Thyroid gland (tissue), 4 donors: ENCODE measurements around the gene FAR2.

Experiments
- CTCF ChIP-seq, 6 experiments: fragments of 200-600 bp in 3 of 6; fragments of 450-650 bp in 3 of 6; sonication (generic) in 3 of 6; IDR thresholded peaks; one replicate each; pipeline ENCODE4 v1.5.1; 2016 to 2019; ENCODE audit warnings: antibody characterized with exemption in 6 of 6, mild to moderate bottlenecking in 2 of 6, inconsistent platforms in 1 of 6, moderate library complexity in 1 of 6
- POLR2A ChIP-seq, 2 donors: fragments of 450-650 bp; IDR thresholded peaks; one replicate each; pipeline ENCODE4 v1.6.1; 2017; ENCODE audit warnings: antibody characterized with exemption in 2 of 2, mild to moderate bottlenecking in 2 of 2, moderate library complexity in 1 of 2

DNA sequence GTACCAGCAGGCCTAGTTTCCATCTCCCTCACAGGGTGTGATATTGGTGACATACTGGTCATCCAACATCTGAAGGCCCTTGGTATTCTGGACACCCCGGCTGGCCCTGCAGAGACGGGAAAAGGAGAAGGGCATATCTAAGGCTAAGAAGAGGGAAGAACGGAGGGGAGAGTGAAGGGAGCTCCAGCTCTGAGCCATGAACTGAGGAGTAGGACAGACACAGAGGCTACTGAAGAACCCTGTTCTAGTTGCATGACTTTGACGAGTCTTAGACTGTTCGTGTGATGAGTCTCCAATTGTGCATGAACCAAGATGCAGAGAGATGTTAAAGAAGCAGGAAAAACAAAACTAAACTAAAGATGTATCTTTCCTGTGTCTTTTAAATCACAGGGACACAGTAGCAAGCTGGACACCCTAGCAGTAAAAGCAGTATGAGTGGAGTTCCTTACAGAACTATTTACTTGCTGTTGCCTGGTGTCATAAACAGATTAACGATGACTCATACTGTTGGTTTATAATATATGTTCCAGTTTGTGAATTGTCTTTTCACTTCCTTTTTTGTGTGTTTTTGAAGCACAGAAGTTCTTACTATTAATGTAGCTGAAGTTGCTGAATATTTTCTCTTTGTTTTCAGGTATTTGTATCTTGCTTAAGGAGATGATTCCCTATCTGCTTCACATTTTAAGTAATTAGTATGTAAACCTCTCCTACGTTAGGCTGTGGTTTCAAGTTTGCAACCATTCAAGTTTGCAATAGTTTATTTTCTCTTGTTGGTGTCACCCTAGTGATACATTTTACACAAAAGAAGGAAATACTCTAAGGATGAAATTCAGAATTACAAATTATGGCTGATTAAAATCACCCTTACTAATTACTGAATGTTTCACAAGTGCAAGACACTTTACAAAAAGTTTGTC, 15.7 kb downstream of the FAR2 start:
- TF ChIP-seq POLR2A (IDR thresholded peaks at IDR 0.05) (no peak), CTCF (IDR thresholded peaks at IDR 0.05) (no peak)
